A549 (cell line): Measurements from ENCODE around the gene CERS2. TPM values are rescaled to one million over a fixed set of nuclear protein-coding genes. Genes with fewer than 3 reads are reported as not detected.

Experiments used
- ATAC-seq, 2 experiments: fragments of 200-7000 bp in 1 of 2; fragments of >200 bp in 1 of 2; cut with Nextera tagmentation in 1 of 2; cut with Tn5 transposase in 1 of 2; 3 replicates each; pipeline versions ENCODE4 v1.8.0 to v1.9.1; 2018 to 2020; ENCODE audit warnings: mild to moderate bottlenecking in 1 of 2, moderate library complexity in 1 of 2
- CTCF ChIA-PET: fragments of 300-600 bp; sonication (Branson Sonifier 250); formaldehyde crosslinking; extraction: SDS; loops from one replicate; lab custom pipeline; 2021; ENCODE audit warnings: antibody characterized with exemption, inconsistent platforms; lab: Yijun Ruan, JAX
- POLR2A ChIA-PET: fragments of 350-600 bp; formaldehyde crosslinking; extraction: SDS; loops from one replicate; lab custom pipeline; 2021; ENCODE audit warnings: antibody characterized with exemption, inconsistent platforms; lab: Yijun Ruan, JAX
- DNase-seq, 2 experiments: peaks; one replicate each; pipeline versions ENCODE4 v3.0.0 to v3.0.0-alpha.2; 2011 to 2016; ENCODE audit warnings: low read depth in 1 of 2, low spot score in 1 of 2
- FAIRE-seq: peaks from 2 replicates; lab custom pipeline; 2011; peaks lifted over from hg19 to GRCh38; lab: Jason Lieb, UNC
- H3K27ac ChIP-seq, 2 experiments: fragments of >200 bp; sonication (Bioruptor Twin); formaldehyde crosslinking; 3 replicates each; pipeline ENCODE4 v1.5.1; 2016 to 2017
- H3K4me1 ChIP-seq: fragments of >200 bp; sonication (Bioruptor Twin); formaldehyde crosslinking; 3 replicates; pipeline ENCODE4 v1.6.1; 2016
- H3K4me2 ChIP-seq: fragments of >200 bp; sonication (Bioruptor Twin); formaldehyde crosslinking; 3 replicates; pipeline ENCODE4 v1.6.1; 2016
- H3K4me3 ChIP-seq: fragments of >200 bp; sonication (Bioruptor Twin); formaldehyde crosslinking; 3 replicates; pipeline ENCODE4 v1.5.1; 2016
- H3K9me3 ChIP-seq: fragments of >200 bp; sonication (Bioruptor Twin); formaldehyde crosslinking; 3 replicates; pipeline ENCODE4 v1.6.1; 2016
- ATOH8 ChIP-seq: fragments of 250-450 bp; sonication (Bioruptor Pico); IDR thresholded peaks from 2 replicates; pipeline ENCODE4 v1.5.0; 2020; ENCODE audit warnings: low read depth, mild to moderate bottlenecking, moderate library complexity
- BCL3 ChIP-seq: fragments of >200 bp; sonication (Bioruptor Twin); formaldehyde crosslinking; IDR thresholded peaks from 3 replicates; pipeline ENCODE4 v1.6.1; 2016
- CBX8 ChIP-seq: fragments of 200-600 bp; sonication (generic); IDR thresholded peaks from 2 replicates; pipeline ENCODE4 v1.6.1; 2016
- ELK1 ChIP-seq: fragments of 150-350 bp; IDR thresholded peaks from 2 replicates; pipeline ENCODE4 v1.6.1; 2014; ENCODE audit warnings: low read depth, mild to moderate bottlenecking, low read length
- EP300 ChIP-seq, 2 experiments: fragments of >200 bp; sonication (Bioruptor Twin); formaldehyde crosslinking; IDR thresholded peaks; 2 replicates in 1 of 2; 3 replicates in 1 of 2; pipeline ENCODE4 v1.6.1; 2016 to 2017
- ESRRA ChIP-seq: fragments of 150-350 bp; IDR thresholded peaks from 2 replicates; pipeline ENCODE4 v1.6.1; 2014; ENCODE audit warnings: mild to moderate bottlenecking, low read length, borderline replicate concordance
- FOSB ChIP-seq: fragments of 250-450 bp; sonication (Bioruptor Pico); IDR thresholded peaks from 2 replicates; pipeline ENCODE4 v1.5.0; 2020; ENCODE audit warnings: mild to moderate bottlenecking, moderate library complexity
- FOXS1 ChIP-seq: fragments of 250-450 bp; sonication (Bioruptor Pico); IDR thresholded peaks from 2 replicates; pipeline ENCODE4 v1.5.0; 2020; ENCODE audit warnings: mild to moderate bottlenecking, moderate library complexity
- GATA3 ChIP-seq: IDR thresholded peaks from 2 replicates; pipeline ENCODE4 v1.6.1; 2012; ENCODE audit warnings: borderline replicate concordance
- HES2 ChIP-seq: fragments of >200 bp; sonication (Bioruptor Twin); formaldehyde crosslinking; IDR thresholded peaks from 2 replicates; pipeline ENCODE4 v1.6.1; 2016
- HEYL ChIP-seq: fragments of 250-450 bp; sonication (Bioruptor Pico); IDR thresholded peaks from 2 replicates; pipeline ENCODE4 v1.8.0; 2021; ENCODE audit warnings: mild to moderate bottlenecking, moderate library complexity
- KDM1A ChIP-seq: fragments of 200-600 bp; sonication (generic); IDR thresholded peaks from 2 replicates; pipeline ENCODE4 v1.6.1; 2016; ENCODE audit warnings: low read depth, mild to moderate bottlenecking
- MAFK ChIP-seq: fragments of 450-650 bp; IDR thresholded peaks from 2 replicates; pipeline ENCODE4 v1.6.1; 2014; ENCODE audit not compliant: partially characterized antibody
- MAX ChIP-seq: IDR thresholded peaks from 2 replicates; pipeline ENCODE4 v1.6.1; 2012
- MAZ ChIP-seq: fragments of 150-350 bp; IDR thresholded peaks from 2 replicates; pipeline ENCODE4 v1.6.1; 2014; ENCODE audit warnings: antibody characterized with exemption, low read depth, low read length, borderline replicate concordance
- NPAS2 ChIP-seq: fragments of 250-450 bp; sonication (Bioruptor Pico); IDR thresholded peaks from 2 replicates; pipeline ENCODE4 v1.8.0; 2022; ENCODE audit warnings: mild to moderate bottlenecking, moderate library complexity, borderline replicate concordance
- POLR2A ChIP-seq: IDR thresholded peaks from 2 replicates; pipeline ENCODE4 v1.6.1; 2012; ENCODE audit warnings: mild to moderate bottlenecking, low read length
- POLR2AphosphoS2 ChIP-seq: conservative IDR thresholded peaks from 2 replicates; pipeline ENCODE4 v1.6.1; 2012; ENCODE audit warnings: low read length, improper control_type of control experiment, inconsistent platforms
- RAD21 ChIP-seq, 2 experiments: fragments of >200 bp in 1 of 2; sonication (Bioruptor Twin) in 1 of 2; formaldehyde crosslinking in 1 of 2; IDR thresholded peaks in 1 of 2; conservative IDR thresholded peaks in 1 of 2; 2 replicates in 1 of 2; 3 replicates in 1 of 2; pipeline ENCODE4 v1.6.1; 2012 to 2018; ENCODE audit warnings: inconsistent platforms in 1 of 2
- SREBF2 ChIP-seq: fragments of 450-650 bp; IDR thresholded peaks from 2 replicates; pipeline ENCODE4 v1.6.1; 2014; ENCODE audit warnings: mild to moderate bottlenecking, moderate library complexity
- TFCP2L1 ChIP-seq: fragments of 250-450 bp; sonication (Bioruptor Pico); IDR thresholded peaks from 2 replicates; pipeline ENCODE4 v1.5.0; 2021; ENCODE audit warnings: mild to moderate bottlenecking
- ZFP36 ChIP-seq: fragments of 450-650 bp; IDR thresholded peaks from 2 replicates; pipeline ENCODE4 v1.6.1; 2014; ENCODE audit warnings: borderline replicate concordance; ENCODE audit not compliant: partially characterized antibody
- ZNF302 ChIP-seq: fragments of 250-450 bp; sonication (Bioruptor Pico); IDR thresholded peaks from 2 replicates; pipeline ENCODE4 v1.9.0; 2021; ENCODE audit warnings: inconsistent platforms, mild to moderate bottlenecking, moderate library complexity
- WGBS: methylation state at CpG from one replicate; pipeline ENCODE4 v1.1.6; 2017; ENCODE audit errors: missing lambda C conversion rate; 5-methylcytosine and 5-hydroxymethylcytosine counted together
- polyA plus RNA-seq, 4 experiments: library from polyadenylated mRNA; depleted of rRNA in 3 of 4; stranded (reverse); fragments of >200 nt; fragmentation: RNase III in 1 of 4; extraction: RNeasy Plus Mini Kit Qiagen cat#74134 plus additional on column Dnase treatment in 1 of 4; gene quantifications; 2 replicates in 3 of 4; 3 replicates in 1 of 4; pipeline ENCODE4 v1.2.3, GENCODE V29; 2011 to 2017

Gene CERS2
- polyA plus RNA-seq, 2 of the 4 experiments (the other 2 are of a cell fraction) = 196 to 356 TPM

GRCh38 chr1:150968491-150968890 is 6.1 kb downstream of the CERS2 start (continued):
- TF ChIP-seq MAFK = no peak
- no peak for TF ChIP-seq TFCP2L1
- no peak for TF ChIP-seq POLR2AphosphoS2
- TF ChIP-seq POLR2A = no peak
- TF ChIP-seq SREBF2 = no peak

- peaks cover 37% of the 10 kb centered on the region for H3K4me1 ChIP-seq
- no peak for DNase-seq
- no peak overlapping the region for H3K27ac ChIP-seq
- 94% methylated on average over 12 of the region's 13 CpGs for WGBS
- ChIA-PET CTCF (interaction anchor here (1.1 to 4.8 kb wide), 3 partner anchors 9 to 38 kb away, joined by 3 to 44 read pairs (median 10); partner anchors contain the start of genes ANXA9 and MINDY1), POLR2A (no interaction called here)
- no peak for ATAC-seq
- FAIRE-seq = no peak
- TF ChIP-seq KDM1A (no peak), ATOH8 (CRISPR knock-in tag) (no peak), GATA3 (no peak), ELK1 (no peak), ESRRA (no peak), ZNF302 (CRISPR knock-in tag) (no peak), EP300 (IDR thresholded peaks at IDR 0.05) (no peak), NPAS2 (CRISPR knock-in tag) (no peak), MAX (no peak), FOXS1 (CRISPR knock-in tag) (no peak), HEYL (CRISPR knock-in tag) (no peak), MAZ (no peak), ZFP36 (no peak), FOSB (CRISPR knock-in tag) (no peak), TFCP2L1 (no peak), BCL3 (no peak), CBX8 (no peak)
- H3K4me3 ChIP-seq = no peak overlapping the region
- no peak overlapping the region for H3K4me2 ChIP-seq
- no peaks in the 10 kb centered on the region for H3K9me3 ChIP-seq
Observed at GRCh38 chr1:150967936-150968335, 6.7 kb downstream of the CERS2 start.

- ChIA-PET CTCF (interaction anchor here (0.8 to 4.8 kb wide), 7 partner anchors 8 to 40 kb away, joined by 3 to 44 read pairs (median 5); partner anchors contain the start of genes ANXA9, CERS2 and MINDY1), POLR2A (interaction anchor here (1.1 kb wide), 1 partner anchor 8 kb away, joined by 3 read pairs; no protein-coding TSS in a partner anchor)
- Histone ChIP-seq H3K4me2 (no peak overlapping the region), H3K9me3 (no peaks in the 10 kb centered on the region), H3K4me1 (peaks cover 18% of the 10 kb centered on the region), H3K27ac (no peak overlapping the region), H3K4me3 (no peak overlapping the region)
- no peak for TF ChIP-seq HES2
- no peak for TF ChIP-seq RAD21 (conservative IDR thresholded peaks at IDR 0.05 in 1 of 2, IDR thresholded peaks at IDR 0.05 in 1 of 2)
- no peak for TF ChIP-seq FOXS1 (CRISPR knock-in tag)
- DNase-seq (no peak), FAIRE-seq (no peak), ATAC-seq (no peak)
- 77% methylated on average over 6 of the region's 6 CpGs for WGBS
Observed at GRCh38 chr1:150966011-150966410, 8.6 kb downstream of the CERS2 start.
